ENCODE measurements around the gene FAM43B.

The FAM43B gene

DNA sequence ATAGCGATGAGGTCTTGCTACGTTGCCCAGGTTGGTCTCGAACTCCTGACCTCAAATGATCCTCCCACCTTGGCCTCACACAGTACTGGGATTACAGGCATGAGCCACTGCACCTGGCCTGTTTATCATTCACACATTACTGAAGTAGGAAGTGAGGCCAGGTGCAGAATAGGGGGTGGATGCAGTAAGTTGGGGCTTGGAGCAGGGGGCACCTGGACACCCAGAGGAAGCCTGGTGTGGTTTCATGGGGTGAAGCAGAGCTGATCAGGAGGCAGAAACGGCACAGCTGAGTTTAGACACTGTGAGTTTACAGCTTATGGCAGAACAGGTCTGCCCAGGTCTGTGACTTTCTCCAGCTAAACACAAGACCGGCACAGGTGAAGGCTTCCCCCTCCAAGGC lies 41.4 kb downstream of the FAM43B start:
- no peak for DNase-seq

- no peak for DNase-seq
These were observed 42.4 kb downstream of the FAM43B start for GRCh38 chr1:20594746-20595145.

- DNase-seq: no peak
These were observed 43.7 kb downstream of the FAM43B start for GRCh38 chr1:20596106-20596505.

DNA sequence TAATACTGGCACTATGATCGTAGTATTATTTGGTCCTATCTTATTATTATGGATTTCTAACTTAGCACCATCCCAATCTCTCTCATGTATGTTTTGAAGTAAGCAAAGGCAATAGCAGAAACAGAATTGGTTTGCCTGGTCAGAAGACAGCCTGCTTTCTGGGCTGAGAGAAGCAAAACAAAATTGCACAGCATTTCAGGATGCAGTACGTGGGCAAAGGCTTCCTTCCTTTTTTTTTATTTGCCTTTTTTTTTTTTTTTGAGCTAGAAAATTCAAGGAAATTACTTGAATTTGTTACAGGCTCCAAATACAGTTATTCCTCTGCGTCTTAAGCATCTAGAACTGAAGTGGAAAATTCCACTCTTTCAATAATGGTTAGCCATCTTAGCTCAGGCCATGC lies 45.3 kb downstream of the FAM43B start:
- DNase-seq: no peak

- no peak for DNase-seq
These were observed 47.8 kb downstream of the FAM43B start for GRCh38 chr1:20600156-20600555.

DNA sequence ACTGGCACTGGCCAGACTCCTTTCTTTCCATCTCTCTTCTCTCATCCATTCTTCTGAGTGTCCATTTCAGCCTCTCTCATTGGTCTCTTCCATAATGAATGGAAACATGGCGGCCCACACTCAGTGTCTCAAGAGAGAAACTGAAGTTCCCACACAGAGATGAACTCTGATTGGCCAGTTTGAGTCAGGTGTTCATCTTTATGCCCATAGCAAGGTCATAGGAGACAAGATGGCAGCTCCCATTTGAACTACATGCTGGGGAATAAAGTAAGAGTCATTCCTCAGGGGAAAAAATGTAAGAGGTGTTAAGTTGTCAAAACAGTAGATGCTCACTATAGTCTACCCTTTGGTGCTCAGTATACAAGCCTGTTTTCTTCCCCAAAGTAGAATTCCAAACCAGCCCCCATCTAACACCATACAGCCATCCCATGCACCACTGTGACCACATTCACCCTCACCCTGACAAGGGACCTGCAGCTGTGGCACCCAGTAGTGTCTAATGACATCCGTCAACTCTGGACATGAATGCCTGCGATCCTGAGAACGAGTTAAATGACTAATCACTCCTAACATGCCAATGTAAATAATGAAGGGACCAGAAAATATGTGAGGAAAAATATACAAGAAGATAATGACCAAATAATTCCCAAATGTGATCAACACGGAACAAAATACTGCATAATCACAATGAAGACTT lies 48.9 kb downstream of the FAM43B start:
- DNase-seq: no peak

GRCh38 chr1:20602851-20603450 lies 50.6 kb downstream of the FAM43B start:
- no peak for DNase-seq

DNA sequence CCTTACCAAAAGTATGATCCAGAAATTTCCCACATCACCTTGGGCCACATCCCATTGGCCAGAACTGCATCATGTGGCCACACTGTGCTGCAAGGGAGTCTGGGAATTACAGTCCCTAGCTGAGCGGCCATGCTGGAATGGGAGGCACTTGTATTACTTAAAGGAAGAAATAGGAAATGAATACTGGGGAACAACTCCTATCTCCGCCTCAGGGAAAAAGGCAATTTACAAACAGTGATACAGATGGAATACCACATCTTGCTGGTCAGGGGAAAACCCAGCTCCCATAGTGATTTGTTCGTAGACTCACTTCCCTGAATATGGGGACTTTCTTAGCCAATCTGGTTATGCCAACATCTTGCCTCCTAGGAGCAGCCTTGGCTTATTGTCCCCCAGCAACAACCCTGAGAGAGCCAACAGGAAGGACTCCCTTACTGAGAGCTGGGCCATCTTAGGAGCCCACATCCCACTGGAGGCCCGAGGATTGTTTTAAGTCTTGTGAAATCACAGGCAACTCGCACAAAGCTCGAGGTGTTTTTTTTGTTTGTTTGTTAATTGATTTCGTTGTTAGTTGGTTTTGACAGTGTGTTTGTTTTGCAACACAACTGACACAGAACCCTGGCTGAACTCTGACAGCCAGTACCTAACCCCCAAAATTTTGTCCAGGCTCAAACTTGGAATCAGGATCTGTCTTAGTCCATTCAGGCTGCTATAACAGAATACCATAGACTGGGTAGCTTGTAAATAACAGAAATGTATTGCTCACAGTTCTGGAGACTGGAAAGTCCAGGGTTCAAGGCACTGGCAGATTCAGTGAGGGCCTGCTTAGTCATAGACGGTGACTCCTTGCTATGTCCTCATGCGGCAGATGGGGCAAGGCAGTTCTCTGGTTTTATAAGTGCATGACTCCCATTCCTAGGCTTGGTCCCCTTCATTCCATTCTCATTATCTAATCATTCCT lies 51.4 kb downstream of the FAM43B start:
- no peak for DNase-seq

All from femur (tissue), 1 donor.